HepG2 (cell line): ENCODE measurements around the gene SLC4A2. TPM values are rescaled to one million over a fixed set of nuclear protein-coding genes. Genes with fewer than 3 reads are reported as not detected.

Experiments
- CSRNP1 ChIP-seq: sonication (generic); formaldehyde crosslinking; IDR thresholded peaks from 2 replicates; pipeline ENCODE4 v1.8.1; 2023; ENCODE audit warnings: mild to moderate bottlenecking, missing genetic modification reagents
- FOXC1 ChIP-seq: sonication (generic); formaldehyde crosslinking; IDR thresholded peaks from 2 replicates; pipeline ENCODE4 v1.8.0; 2022; ENCODE audit warnings: mild to moderate bottlenecking, missing genetic modification reagents, borderline replicate concordance
- HNF1A ChIP-seq, 2 experiments: sonication (generic) in 1 of 2; formaldehyde crosslinking in 1 of 2; IDR thresholded peaks; 2 replicates each; pipeline versions ENCODE4 v1.4.0 to v1.6.1; 2016 to 2020; ENCODE audit warnings: borderline replicate concordance in 1 of 2, low read depth in 1 of 2, mild to moderate bottlenecking in 1 of 2, missing genetic modification reagents in 1 of 2
- HNRNPLL ChIP-seq: fragments of 200-400 bp; formaldehyde crosslinking; IDR thresholded peaks from 2 replicates; pipeline ENCODE4 v1.6.1; 2017; ENCODE audit warnings: mild to moderate bottlenecking, low read depth, low read length; ENCODE audit not compliant: poor library complexity, severe bottlenecking
- KDM4B ChIP-seq: sonication (generic); formaldehyde crosslinking; IDR thresholded peaks from 2 replicates; pipeline ENCODE4 v1.4.0; 2020; ENCODE audit warnings: missing genetic modification reagents
- MBNL3 ChIP-seq: fragments of 250-450 bp; sonication (Bioruptor Pico); conservative IDR thresholded peaks from 2 replicates; pipeline ENCODE4 v1.8.0; 2022; ENCODE audit warnings: mild to moderate bottlenecking, inconsistent platforms
- MEIS2 ChIP-seq: sonication (generic); formaldehyde crosslinking; IDR thresholded peaks from 2 replicates; pipeline ENCODE4 v1.9.0; 2021; ENCODE audit warnings: mild to moderate bottlenecking, missing genetic modification reagents
- NCOR1 ChIP-seq: fragments of 200-600 bp; sonication (generic); IDR thresholded peaks from 2 replicates; pipeline ENCODE4 v1.7.0; 2017; ENCODE audit warnings: antibody characterized with exemption, low read length, borderline replicate concordance
- NFATC3 ChIP-seq: sonication (generic); formaldehyde crosslinking; IDR thresholded peaks from 2 replicates; pipeline ENCODE4 v1.5.1; 2020; ENCODE audit warnings: mild to moderate bottlenecking, missing genetic modification reagents
- PHF5A ChIP-seq: IDR thresholded peaks from one replicate; pipeline ENCODE4 v1.6.1; 2018; ENCODE audit warnings: low read depth, missing genetic modification reagents; ENCODE audit not compliant: unreplicated experiment
- SP1 ChIP-seq, 2 experiments: fragments of 450-650 bp in 1 of 2; sonication (generic) in 1 of 2; formaldehyde crosslinking in 1 of 2; IDR thresholded peaks; 2 replicates each; pipeline versions ENCODE4 v1.4.0 to v1.6.1; 2016 to 2020; ENCODE audit warnings: missing genetic modification reagents in 1 of 2
- ZC3H4 ChIP-seq: sonication (generic); formaldehyde crosslinking; IDR thresholded peaks from 2 replicates; pipeline ENCODE4 v1.4.0; 2020; ENCODE audit warnings: missing genetic modification reagents, borderline replicate concordance
- ZFP41 ChIP-seq: sonication (generic); formaldehyde crosslinking; IDR thresholded peaks from 2 replicates; pipeline ENCODE4 v1.4.0; 2020; ENCODE audit warnings: mild to moderate bottlenecking, missing genetic modification reagents, borderline replicate concordance
- ZNF33A ChIP-seq: sonication (generic); formaldehyde crosslinking; IDR thresholded peaks from 2 replicates; pipeline ENCODE4 v1.5.1; 2020; ENCODE audit warnings: missing genetic modification reagents, mild to moderate bottlenecking, moderate library complexity, borderline replicate concordance
- ZNF484 ChIP-seq: sonication (generic); formaldehyde crosslinking; IDR thresholded peaks from 2 replicates; pipeline ENCODE4 v1.5.1; 2020; ENCODE audit warnings: mild to moderate bottlenecking, low read depth, missing genetic modification reagents, borderline replicate concordance
- ZNF652 ChIP-seq: IDR thresholded peaks from 2 replicates; pipeline ENCODE4 v1.6.1; 2016; ENCODE audit warnings: low read depth, borderline replicate concordance
- ZNF773 ChIP-seq: sonication (generic); formaldehyde crosslinking; IDR thresholded peaks from 2 replicates; pipeline ENCODE4 v1.4.0; 2020; ENCODE audit warnings: missing genetic modification reagents, borderline replicate concordance
- ZZZ3 ChIP-seq: sonication (generic); formaldehyde crosslinking; IDR thresholded peaks from 2 replicates; pipeline ENCODE4 v1.4.0; 2020; ENCODE audit warnings: missing genetic modification reagents, mild to moderate bottlenecking, borderline replicate concordance
- polyA plus RNA-seq, 8 experiments: library from polyadenylated mRNA; depleted of rRNA in 3 of 8; stranded (reverse) in 7 of 8; unstranded in 1 of 8; fragments of >200 nt; fragmentation: Illumina TruSeq in 4 of 8; extraction: Trizol in 4 of 8; gene quantifications; 2 replicates each; pipeline versions ENCODE4 v1.2.1 to v1.2.3, GENCODE V29; 2011 to 2016; ENCODE audit warnings: low read depth in 4 of 8, missing spikeins in 1 of 8, mixed read lengths in 1 of 8; ENCODE audit not compliant: insufficient read depth in 1 of 8
- total RNA-seq, 5 experiments: library from RNA; depleted of rRNA; stranded (reverse); fragments of >200 nt; fragmentation: Illumina TruSeq; extraction: Trizol; gene quantifications; 2 replicates each; pipeline ENCODE4 v1.2.3, GENCODE V29; 2016; ENCODE audit warnings: low read depth in 1 of 5
- TF ChIP-seq, protein P1 (sequence below): sonication (generic); formaldehyde crosslinking; IDR thresholded peaks from 2 replicates; pipeline ENCODE4 v1.8.1; 2023; ENCODE audit warnings: mild to moderate bottlenecking, missing genetic modification reagents
- TF ChIP-seq, protein P2 (sequence below): sonication (generic); formaldehyde crosslinking; IDR thresholded peaks from 2 replicates; pipeline ENCODE4 v1.5.1; 2020; ENCODE audit warnings: mild to moderate bottlenecking, missing genetic modification reagents, borderline replicate concordance

SLC4A2 gene
- total and polyA plus RNA-seq, 2 of the 13 experiments (the other 11 are each of a cell fraction or from before 2014, with no cell fraction given), result 51.9 to 73.4 TPM

DNA sequence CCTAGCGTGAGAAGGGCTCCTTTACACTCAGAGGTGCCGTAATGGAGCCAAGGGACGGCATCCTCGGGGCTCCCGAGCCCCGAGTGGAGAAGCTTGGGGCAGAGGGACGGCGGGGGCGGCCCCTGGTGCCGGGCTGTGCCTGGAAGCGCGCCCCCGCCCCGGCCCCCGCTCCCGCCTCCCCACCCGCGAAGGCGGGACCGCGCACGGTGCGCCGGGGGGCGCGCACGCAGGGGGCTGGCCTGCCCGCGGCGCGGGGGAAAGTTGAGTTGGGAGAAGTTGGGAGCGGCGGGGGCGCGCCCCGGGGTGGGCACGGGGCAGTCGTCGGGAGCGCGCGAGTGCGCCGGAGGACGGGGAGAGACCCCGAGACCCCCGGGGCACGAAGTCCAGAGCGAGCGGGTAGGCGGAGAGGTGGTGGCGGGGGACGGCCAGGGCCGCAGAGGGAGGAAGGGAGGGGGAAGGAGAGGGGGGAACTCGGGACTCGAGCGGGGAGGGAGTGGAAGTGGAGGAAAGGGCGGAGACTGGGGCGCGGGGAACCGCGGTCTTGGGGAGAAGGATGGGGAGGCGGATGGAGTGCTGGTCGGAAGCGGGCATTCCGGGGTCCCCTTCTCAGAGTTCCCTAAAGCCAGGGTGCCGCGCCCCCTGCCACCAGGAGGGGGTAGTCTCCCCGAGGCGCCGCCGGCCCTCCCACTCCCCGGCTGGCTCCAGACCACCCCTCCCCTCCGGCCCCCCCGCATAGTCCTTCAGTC, at the start of gene SLC4A2 (continued):
- no peak for TF ChIP-seq HNF1A (IDR thresholded peaks at IDR 0.05; ENCODE audit: low read depth)
- no peak for TF ChIP-seq HNF1A (CRISPR knock-in tag; IDR thresholded peaks at IDR 0.05; ENCODE audit: borderline replicate concordance)
- TF ChIP-seq, protein P1, sequence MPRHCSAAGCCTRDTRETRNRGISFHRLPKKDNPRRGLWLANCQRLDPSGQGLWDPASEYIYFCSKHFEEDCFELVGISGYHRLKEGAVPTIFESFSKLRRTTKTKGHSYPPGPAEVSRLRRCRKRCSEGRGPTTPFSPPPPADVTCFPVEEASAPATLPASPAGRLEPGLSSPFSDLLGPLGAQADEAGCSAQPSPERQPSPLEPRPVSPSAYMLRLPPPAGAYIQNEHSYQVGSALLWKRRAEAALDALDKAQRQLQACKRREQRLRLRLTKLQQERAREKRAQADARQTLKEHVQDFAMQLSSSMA, result no peak
- no peak for TF ChIP-seq PHF5A
- TF ChIP-seq KDM4B, result no peak
- no peak for TF ChIP-seq ZNF484 (CRISPR knock-in tag)
- no peak for TF ChIP-seq MEIS2 (CRISPR knock-in tag)
- TF ChIP-seq MBNL3 (CRISPR knock-in tag), result no peak
- TF ChIP-seq ZNF33A (CRISPR knock-in tag), result no peak
- no peak for TF ChIP-seq NCOR1
- 0 out of 2 replicates have a peak, but pooled peaks have one; percentile 63 for TF ChIP-seq CSRNP1
- TF ChIP-seq ZFP41, result no peak
- TF ChIP-seq NFATC3, result no peak
- no peak for TF ChIP-seq ZC3H4 (CRISPR knock-in tag)
- no peak for TF ChIP-seq SP1 (IDR thresholded peaks at IDR 0.05)
- TF ChIP-seq SP1 (CRISPR knock-in tag; IDR thresholded peaks at IDR 0.05), result no peak
- no peak for TF ChIP-seq FOXC1
- no peak for TF ChIP-seq ZNF652 (CRISPR knock-in tag)
- no peak for TF ChIP-seq ZNF773 (CRISPR knock-in tag)
- TF ChIP-seq ZZZ3 (CRISPR knock-in tag), result no peak
- TF ChIP-seq, protein P2, sequence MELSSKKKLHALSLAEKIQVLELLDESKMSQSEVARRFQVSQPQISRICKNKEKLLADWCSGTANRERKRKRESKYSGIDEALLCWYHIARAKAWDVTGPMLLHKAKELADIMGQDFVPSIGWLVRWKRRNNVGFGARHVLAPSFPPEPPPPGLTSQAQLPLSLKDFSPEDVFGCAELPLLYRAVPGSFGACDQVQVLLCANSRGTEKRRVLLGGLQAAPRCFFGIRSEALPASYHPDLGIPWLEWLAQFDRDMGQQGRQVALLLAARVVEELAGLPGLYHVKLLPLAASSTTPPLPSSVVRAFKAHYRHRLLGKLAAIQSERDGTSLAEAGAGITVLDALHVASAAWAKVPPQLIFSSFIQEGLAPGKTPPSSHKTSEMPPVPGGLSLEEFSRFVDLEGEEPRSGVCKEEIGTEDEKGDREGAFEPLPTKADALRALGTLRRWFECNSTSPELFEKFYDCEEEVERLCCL, result no peak
- TF ChIP-seq HNRNPLL, result no peak
